ENCODE measurements around the gene BCKDHB. TPM values are rescaled to one million over a fixed set of nuclear protein-coding genes. Genes with fewer than 3 reads are reported as not detected.
"Not testable (repeated sequence)": the region's sequence is repeated elsewhere in the genome, so short reads cannot be mapped to it uniquely, and the experiment has no call there.

BCKDHB gene
- total RNA-seq, 1 donor from 2014 or later: 15.0 TPM

GRCh38 chr6:80233958-80234357 is 127.5 kb downstream of the BCKDHB start:
- Histone ChIP-seq H3K4me3 (ENCODE audit: low read depth, low read length) (no peak overlapping the region), H3K36me3 (ENCODE audit: control insufficient read depth, insufficient read depth, low read length) (no peaks in the 10 kb centered on the region), H3K27me3 (ENCODE audit: control insufficient read depth, insufficient read depth, low read length) (no peaks in the 10 kb centered on the region)
- no peak for TF ChIP-seq CTCF (IDR thresholded peaks at IDR 0.05; ENCODE audit: insufficient read depth, low read length, severe bottlenecking)
- no peak for FAIRE-seq
- no peak for DNase-seq (ENCODE audit: low read depth)

GRCh38 chr6:80234401-80234800 is 127.9 kb downstream of the BCKDHB start:
- H3K4me3 ChIP-seq (ENCODE audit: low read depth, low read length): no peak overlapping the region
- DNase-seq (ENCODE audit: low read depth): no peak
- FAIRE-seq: no peak
- H3K27me3 ChIP-seq (ENCODE audit: control insufficient read depth, insufficient read depth, low read length): no peaks in the 10 kb centered on the region
- no peak for TF ChIP-seq CTCF (IDR thresholded peaks at IDR 0.05; ENCODE audit: insufficient read depth, low read length, severe bottlenecking)
- no peaks in the 10 kb centered on the region for H3K36me3 ChIP-seq (ENCODE audit: control insufficient read depth, insufficient read depth, low read length)

GRCh38 chr6:80234908-80235307 is 128.4 kb downstream of the BCKDHB start:
- DNase-seq (ENCODE audit: low read depth) (no peak), FAIRE-seq (no peak)
- Histone ChIP-seq H3K4me3 (ENCODE audit: low read depth, low read length) (no peak overlapping the region), H3K36me3 (ENCODE audit: control insufficient read depth, insufficient read depth, low read length) (no peaks in the 10 kb centered on the region), H3K27me3 (ENCODE audit: control insufficient read depth, insufficient read depth, low read length) (no peaks in the 10 kb centered on the region)
- TF ChIP-seq CTCF (IDR thresholded peaks at IDR 0.05; ENCODE audit: insufficient read depth, low read length, severe bottlenecking): no peak

- TF ChIP-seq CTCF (IDR thresholded peaks at IDR 0.05; ENCODE audit: insufficient read depth, low read length, severe bottlenecking): no peak
- H3K4me3 ChIP-seq (ENCODE audit: low read depth, low read length): no peak overlapping the region
- no peaks in the 10 kb centered on the region for H3K27me3 ChIP-seq (ENCODE audit: control insufficient read depth, insufficient read depth, low read length)
- DNase-seq (ENCODE audit: low read depth): no peak
- no peaks in the 10 kb centered on the region for H3K36me3 ChIP-seq (ENCODE audit: control insufficient read depth, insufficient read depth, low read length)
- no peak for FAIRE-seq
These were observed 129.2 kb downstream of the BCKDHB start for GRCh38 chr6:80235647-80236046.

- not testable (repeated sequence) for H3K36me3 ChIP-seq (ENCODE audit: control insufficient read depth, insufficient read depth, low read length); DNase-seq (ENCODE audit: low read depth); H3K27me3 ChIP-seq (ENCODE audit: control insufficient read depth, insufficient read depth, low read length); FAIRE-seq; H3K4me3 ChIP-seq (ENCODE audit: low read depth, low read length)
These were observed 132.3 kb downstream of the BCKDHB start for GRCh38 chr6:80238754-80239153.

GRCh38 chr6:80245043-80245442 is 138.6 kb downstream of the BCKDHB start:
- H3K36me3 ChIP-seq (ENCODE audit: control insufficient read depth, insufficient read depth, low read length): no peaks in the 10 kb centered on the region
- DNase-seq (ENCODE audit: low read depth): no peak
- TF ChIP-seq CTCF (IDR thresholded peaks at IDR 0.05; ENCODE audit: insufficient read depth, low read length, severe bottlenecking): no peak
- no peak overlapping the region for H3K4me3 ChIP-seq (ENCODE audit: low read depth, low read length)
- no peak for FAIRE-seq
- H3K27me3 ChIP-seq (ENCODE audit: control insufficient read depth, insufficient read depth, low read length): no peaks in the 10 kb centered on the region

Measured in bronchial epithelial cell (primary cell).